Adrenal gland (tissue), 5 donors: ENCODE measurements around the gene SRGAP3.

Experiments used
- POLR2A ChIP-seq, 2 donors: fragments of 450-650 bp; IDR thresholded peaks; one replicate each; pipeline ENCODE4 v1.6.1; 2017; ENCODE audit warnings: antibody characterized with exemption in 2 of 2, mild to moderate bottlenecking in 2 of 2, moderate library complexity in 1 of 2
- TF ChIP-seq, protein P1 (sequence below), 6 experiments: fragments of 450-650 bp in 4 of 6; fragments of 200-600 bp in 2 of 6; sonication (generic) in 1 of 6; IDR thresholded peaks; 1 replicate in 5 of 6; 2 replicates in 1 of 6; pipeline versions ENCODE4 v1.5.1 to v1.8.0; 2016 to 2021; ENCODE audit warnings: antibody characterized with exemption in 6 of 6, mild to moderate bottlenecking in 2 of 6, moderate library complexity in 1 of 6
- donor health status: DM: no; HTN: no; CAD: no.

DNA sequence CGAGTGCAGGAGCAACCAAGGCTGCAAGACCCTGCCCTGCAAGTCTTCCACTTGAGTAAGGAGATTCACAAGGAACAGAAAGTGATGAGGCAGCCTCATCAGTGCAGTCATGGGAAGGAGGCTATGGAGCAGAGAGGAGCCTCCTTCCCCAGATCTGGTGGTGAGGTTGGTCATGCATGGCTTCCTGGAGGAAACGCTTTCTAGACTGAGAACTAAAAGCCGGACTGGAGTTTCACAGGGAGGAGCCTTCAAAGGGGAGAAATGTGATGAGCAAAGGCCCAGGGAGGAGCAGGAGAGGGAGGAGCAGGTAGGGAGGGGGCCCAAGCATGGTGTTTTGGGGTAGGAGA is 139.9 kb downstream of the SRGAP3 start:
- TF ChIP-seq, protein P1, sequence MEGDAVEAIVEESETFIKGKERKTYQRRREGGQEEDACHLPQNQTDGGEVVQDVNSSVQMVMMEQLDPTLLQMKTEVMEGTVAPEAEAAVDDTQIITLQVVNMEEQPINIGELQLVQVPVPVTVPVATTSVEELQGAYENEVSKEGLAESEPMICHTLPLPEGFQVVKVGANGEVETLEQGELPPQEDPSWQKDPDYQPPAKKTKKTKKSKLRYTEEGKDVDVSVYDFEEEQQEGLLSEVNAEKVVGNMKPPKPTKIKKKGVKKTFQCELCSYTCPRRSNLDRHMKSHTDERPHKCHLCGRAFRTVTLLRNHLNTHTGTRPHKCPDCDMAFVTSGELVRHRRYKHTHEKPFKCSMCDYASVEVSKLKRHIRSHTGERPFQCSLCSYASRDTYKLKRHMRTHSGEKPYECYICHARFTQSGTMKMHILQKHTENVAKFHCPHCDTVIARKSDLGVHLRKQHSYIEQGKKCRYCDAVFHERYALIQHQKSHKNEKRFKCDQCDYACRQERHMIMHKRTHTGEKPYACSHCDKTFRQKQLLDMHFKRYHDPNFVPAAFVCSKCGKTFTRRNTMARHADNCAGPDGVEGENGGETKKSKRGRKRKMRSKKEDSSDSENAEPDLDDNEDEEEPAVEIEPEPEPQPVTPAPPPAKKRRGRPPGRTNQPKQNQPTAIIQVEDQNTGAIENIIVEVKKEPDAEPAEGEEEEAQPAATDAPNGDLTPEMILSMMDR (IDR thresholded peaks at IDR 0.05), result no peak
- no peak for TF ChIP-seq POLR2A (IDR thresholded peaks at IDR 0.05)
